Testis (tissue), 2 donors: ENCODE measurements around the gene REXO5.

Experiments
- CTCF ChIP-seq, 3 experiments: fragments of 450-650 bp in 2 of 3; fragments of 200-600 bp in 1 of 3; sonication (generic) in 1 of 3; IDR thresholded peaks; one replicate each; pipeline ENCODE4 v1.5.1; 2016 to 2019; ENCODE audit warnings: antibody characterized with exemption in 3 of 3, mild to moderate bottlenecking in 2 of 3, moderate library complexity in 1 of 3
- POLR2A ChIP-seq: fragments of 450-650 bp; IDR thresholded peaks from one replicate; pipeline ENCODE4 v1.6.1; 2017; ENCODE audit warnings: antibody characterized with exemption, mild to moderate bottlenecking, moderate library complexity

DNA sequence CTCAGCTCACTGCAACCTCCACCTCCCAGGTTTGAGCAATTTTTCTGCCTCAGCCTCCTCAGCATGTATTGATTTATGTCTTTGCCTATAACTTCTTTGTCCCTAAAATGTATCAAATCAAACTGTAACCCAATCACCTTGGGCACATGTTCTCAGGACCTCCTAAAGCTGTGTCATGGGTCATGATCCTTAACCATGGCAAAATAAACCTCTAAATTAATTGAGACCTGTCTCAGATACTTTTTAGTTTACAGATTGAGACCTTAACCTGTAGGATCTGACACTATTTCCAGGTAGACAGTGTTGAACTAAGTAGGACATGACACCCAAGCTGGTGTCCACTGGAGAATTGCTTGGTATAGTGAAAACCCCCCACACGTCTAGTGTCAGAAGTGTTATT lies 45.2 kb upstream of the REXO5 start:
- no peak for TF ChIP-seq POLR2A
- no peak for TF ChIP-seq CTCF (IDR thresholded peaks at IDR 0.05)
